Measurements from ENCODE around the gene ERN1.
"Not testable (repeated sequence)": the region's sequence is repeated elsewhere in the genome, so short reads cannot be mapped to it uniquely, and the experiment has no call there.

Gene ERN1

GRCh38 chr17:64022611-64023063, 107.3 kb downstream of the ERN1 start:
- DNase-seq = no peak

- peak; percentile 79 for DNase-seq
Observed at GRCh38 chr17:64020056-64020766, 109.7 kb downstream of the ERN1 start, which contains the start of gene ICAM2. Gene ICAM2, minus strand, starts transcription at chr17:64020633. Its CDS starts 13,942 bp downstream, at chr17:64006691.

GRCh38 chr17:64019551-64019961, 110.4 kb downstream of the ERN1 start:
- DNase-seq = not testable (repeated sequence)

DNA sequence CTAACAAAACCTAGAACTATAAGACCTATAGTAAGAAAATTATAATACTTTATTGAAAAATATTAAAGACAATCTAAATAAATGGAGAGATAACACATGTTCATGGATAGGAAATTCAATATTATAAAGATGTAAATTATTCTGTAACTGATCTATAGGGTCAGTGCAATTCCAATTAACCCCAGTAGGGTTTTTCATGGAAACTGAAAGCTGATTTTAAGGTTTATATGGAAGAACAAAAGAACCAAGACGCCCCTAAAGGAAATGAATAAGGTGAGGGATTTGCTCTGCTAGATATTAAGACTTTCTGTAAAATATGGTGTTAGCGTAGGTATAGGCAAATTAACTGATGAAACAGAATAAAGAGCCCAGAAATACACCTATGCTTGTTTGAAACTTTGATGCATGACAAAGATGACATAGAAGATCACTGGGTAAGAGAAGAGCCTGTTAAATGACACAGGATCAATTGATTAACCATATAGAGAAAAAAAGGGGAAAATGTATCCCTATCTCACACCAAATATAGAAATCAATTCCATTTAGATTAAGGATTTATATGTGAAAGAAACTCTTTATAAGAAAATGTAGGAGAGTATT, 112.5 kb downstream of the ERN1 start:
- DNase-seq = no peak

DNA sequence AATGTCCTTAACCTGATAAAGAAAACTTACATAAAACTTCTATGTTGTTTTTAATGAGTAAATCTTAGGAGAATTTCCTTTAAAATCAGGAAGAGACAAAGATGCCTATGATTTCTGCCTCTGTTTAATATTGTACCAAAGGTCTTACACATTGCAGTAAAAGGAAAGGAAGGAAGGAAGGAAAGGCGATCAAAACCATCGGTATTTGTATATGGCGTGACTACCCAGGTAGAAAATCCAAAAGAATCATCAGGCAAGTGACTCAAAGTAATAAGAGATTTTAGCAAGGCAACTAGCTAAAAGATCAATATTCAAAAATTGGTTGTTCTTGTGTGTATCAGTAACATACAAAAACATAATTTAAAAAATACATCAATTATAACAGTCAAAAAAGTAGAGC, 113.0 kb downstream of the ERN1 start:
- no peak for DNase-seq

- DNase-seq = peak; percentile 75
Observed at GRCh38 chr17:64016231-64016784, 113.6 kb downstream of the ERN1 start.

DNA sequence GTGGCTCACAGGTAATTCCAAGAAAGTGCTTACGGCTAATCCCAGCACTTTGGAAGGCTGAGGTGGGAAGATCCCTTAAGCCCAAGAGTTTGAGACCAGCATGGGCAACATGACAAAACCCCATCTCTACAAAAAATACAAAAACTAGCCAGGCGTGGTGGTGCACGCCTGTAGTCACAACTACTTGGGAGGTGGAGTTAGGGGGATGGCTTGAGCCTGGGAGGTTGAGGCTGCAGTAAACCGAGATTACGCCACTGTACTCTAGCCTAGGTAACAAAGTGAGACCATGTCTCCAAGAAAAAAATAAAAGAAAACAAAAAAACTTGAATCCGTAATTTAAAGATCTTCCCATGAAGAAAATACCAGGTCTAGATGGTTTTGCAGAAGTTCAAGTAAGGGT, 114.5 kb downstream of the ERN1 start:
- no peak for DNase-seq

GRCh38 chr17:64009571-64010402, 120.2 kb downstream of the ERN1 start:
- DNase-seq = no peak

GRCh38 chr17:64008830-64009229, 121.1 kb downstream of the ERN1 start:
- no peak for DNase-seq

DNA sequence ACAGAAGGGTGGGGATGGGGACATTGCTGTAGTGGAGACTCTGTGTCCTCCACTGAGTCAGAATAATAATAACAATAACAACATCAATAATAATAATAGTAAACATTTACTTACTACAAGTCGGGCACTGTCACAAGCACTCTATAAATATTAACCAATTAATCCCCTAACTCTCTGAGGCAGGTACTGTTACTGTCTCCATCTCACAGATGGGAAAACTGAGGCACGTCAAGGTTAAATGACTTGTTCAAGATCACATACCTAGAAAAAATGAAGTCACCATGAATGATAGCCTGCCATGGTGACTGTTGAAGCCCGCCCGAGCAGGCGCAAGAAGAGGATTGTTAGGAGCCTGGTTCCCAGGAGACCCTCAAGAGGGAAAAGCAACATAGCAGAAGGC, 121.6 kb downstream of the ERN1 start:
- DNase-seq = no peak

DNA sequence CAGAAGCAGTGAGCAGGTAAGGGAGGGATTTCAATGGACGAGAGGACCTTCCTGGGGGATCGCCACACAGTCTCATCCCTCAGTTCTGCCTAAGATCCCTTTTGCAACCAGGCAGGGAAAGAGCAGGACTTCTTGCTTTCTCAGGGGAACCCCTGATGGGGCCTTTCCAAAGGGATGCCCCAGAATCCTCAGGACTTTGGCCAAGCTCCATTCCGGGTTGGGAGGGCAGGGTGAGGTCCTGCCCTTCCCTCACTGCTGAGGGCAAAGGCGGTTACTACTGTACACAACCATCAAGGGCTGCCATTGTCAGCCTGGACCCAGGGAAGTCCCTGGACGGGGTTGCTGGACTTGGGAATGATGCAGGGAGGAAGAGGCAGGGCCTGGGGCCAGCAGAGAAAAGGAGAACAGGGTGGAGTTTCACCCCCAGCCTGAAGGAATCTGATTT, 122.1 kb downstream of the ERN1 start:
- no peak for DNase-seq

DNA sequence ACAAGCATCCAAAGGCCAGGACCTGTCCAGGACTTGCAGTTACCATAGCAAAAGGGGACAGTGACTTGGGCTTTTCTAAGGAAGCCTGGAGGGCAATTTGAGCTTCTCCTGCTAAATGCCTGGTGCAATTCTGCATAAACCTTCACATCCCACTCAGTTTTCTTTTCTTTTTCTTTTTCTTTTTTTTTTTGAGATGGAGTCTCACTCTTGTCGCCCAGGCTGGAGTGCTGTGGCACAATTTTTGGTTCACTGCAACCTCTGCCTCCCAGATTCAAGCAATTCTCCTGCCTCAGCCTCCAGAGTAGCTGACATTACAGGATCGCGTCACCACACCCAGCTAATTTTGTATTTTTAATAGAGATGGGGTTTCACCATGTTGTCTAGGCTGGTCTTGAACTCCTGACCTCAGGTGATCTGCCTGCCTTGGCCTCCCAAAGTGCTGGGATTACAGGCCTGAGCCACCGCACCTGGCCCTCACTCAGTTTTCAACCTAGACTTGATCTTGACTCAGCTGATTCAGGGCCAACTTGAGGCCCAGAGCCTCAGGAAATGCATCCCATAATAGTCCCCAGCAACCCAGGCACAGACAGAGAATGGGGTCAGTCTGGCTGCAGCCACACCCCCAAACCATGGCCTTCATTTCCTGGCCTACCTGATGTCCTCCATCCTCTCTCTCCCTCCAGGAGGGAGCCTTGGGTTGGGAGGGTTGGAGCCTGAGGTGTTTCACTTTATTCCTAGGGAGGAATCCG, 122.7 kb downstream of the ERN1 start:
- DNase-seq = not testable (repeated sequence)

- no peak for DNase-seq
Observed at GRCh38 chr17:64006361-64007088, 123.4 kb downstream of the ERN1 start.

- no peak for DNase-seq
Observed at GRCh38 chr17:64005734-64006167, 124.2 kb downstream of the ERN1 start.

DNA sequence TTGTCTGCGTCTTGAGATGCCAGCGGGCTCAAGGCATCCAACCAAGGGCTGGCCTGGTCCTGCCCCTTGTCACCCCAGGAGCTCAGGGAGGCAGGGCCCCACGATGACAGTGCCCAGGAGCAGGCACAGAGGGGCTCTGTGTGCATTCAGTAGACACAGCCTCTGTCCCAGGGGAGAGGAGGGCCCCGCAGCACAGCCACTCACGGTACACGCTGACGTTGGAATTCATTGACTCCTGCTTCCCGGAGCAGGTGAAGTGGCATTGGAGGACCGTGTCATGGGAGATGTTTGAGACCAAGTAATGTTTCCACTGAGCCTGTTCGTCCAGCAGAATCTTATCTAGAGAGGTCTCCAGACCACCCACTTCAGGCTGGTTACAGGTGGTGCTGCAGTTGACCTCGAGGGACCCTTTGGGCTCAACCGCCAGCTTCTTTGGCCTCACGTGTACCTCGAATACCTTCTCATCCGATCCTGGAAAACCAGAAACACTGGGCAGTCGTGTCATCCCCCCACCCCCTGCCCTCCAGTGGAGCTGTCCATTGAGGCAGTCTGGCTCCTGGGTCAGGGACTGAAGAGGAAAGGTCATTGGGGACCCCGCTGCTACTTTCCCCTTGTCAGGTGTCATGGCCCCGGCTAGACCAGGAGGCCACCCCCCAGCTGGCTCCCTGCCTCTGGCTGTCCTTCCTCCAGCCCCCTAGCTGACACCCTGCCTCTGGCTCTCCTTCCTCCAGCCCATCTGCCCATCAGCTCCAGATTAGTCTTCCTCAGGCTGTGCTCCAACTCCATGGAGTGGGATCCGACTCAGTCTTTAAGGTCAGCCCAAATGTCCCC, 124.8 kb downstream of the ERN1 start:
- no peak for DNase-seq

DNA sequence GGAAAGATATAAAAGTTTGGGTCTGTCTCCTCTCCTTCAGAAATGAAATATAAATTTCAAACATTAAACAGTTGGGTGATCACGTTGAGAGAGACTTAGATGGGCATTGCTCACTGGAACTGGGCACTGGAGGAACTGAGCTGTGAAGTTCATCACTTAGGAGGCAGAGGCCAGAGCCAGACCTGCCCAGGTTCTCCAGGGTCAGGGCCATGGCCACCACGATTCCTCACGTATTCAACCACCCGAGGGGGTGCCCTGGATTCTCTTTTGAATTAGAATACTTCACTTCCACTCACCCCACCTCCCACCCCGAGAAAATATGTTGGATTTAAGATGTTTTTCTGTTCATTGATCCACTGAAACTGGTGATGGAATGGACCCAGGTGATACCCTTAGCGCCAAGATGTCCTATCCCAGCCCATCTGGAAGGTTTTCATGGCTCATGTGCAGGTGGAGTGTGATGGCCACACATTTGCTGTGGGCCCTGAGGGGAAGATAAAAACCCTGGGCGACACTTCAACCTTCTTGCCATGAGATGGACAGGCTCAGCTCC, 125.7 kb downstream of the ERN1 start:
- no peak for DNase-seq

GRCh38 chr17:64003526-64004121, 126.3 kb downstream of the ERN1 start:
- DNase-seq = no peak

DNA sequence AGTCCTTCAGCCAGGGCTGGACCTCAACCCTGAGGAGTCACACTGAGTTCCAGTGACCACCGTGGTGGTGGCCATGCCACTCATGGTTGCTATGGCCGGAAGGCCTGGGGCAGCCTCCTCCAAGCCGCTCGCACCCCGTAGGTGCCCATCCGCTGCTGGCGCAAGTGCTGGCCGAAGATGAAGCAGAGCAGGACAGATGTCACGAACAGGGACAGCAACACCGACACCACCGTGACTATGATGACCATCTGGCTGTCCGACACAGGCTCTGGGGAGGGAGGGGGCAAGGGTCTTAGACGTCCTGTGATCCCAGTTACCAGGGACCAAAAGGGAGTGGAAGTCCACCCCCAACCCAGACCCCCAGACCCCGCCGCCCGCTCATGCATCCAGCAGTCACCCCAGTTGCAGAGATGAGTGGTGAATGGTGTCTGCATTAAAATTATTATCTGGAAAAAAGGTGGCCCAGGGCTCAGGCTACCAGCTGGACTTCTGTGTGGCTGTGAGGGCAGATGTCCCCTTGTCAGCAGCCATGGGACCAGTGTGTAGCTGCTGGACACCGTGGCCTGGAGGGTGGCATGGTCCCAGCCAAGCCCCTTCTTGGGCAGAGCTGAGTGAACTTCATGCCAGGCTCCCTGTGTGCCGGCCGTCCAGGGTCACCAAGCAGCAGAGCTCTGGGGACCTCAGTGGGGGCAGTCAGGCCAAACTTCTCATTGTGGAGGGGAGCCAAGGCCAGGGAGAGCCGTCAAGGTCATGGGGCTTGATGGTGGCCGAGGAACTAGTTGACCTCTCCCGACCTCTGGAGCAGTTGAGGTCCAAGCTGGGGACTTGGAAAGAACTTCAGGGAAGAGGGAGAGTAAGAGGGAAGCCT, 127.1 kb downstream of the ERN1 start:
- no peak for DNase-seq

Data from KG1 (cell line).